Endothelial cell (in vitro differentiated cells): ENCODE measurements around the gene CORO2B. TPM values are rescaled to one million over a fixed set of nuclear protein-coding genes. Genes with fewer than 3 reads are reported as not detected.

Source experiments
- DNase-seq: peaks from one replicate; pipeline ENCODE4 v3.0.0; 2021; ENCODE audit warnings: low spot score
- H3K27ac Mint-ChIP-seq: one replicate; pipeline ENCODE4 v1.8.0; 2021; ENCODE audit warnings: mixed read lengths, inconsistent platforms; ENCODE audit not compliant: unreplicated experiment
- H3K27me3 Mint-ChIP-seq: one replicate; pipeline ENCODE4 v1.8.0; 2021; ENCODE audit warnings: mild to moderate bottlenecking, moderate library complexity, mixed read lengths, inconsistent platforms; ENCODE audit not compliant: unreplicated experiment
- H3K36me3 Mint-ChIP-seq: one replicate; pipeline ENCODE4 v1.8.0; 2021; ENCODE audit warnings: mild to moderate bottlenecking, low read depth, mixed read lengths, inconsistent platforms; ENCODE audit not compliant: unreplicated experiment
- H3K4me1 Mint-ChIP-seq: one replicate; pipeline ENCODE4 v1.8.0; 2021; ENCODE audit warnings: mild to moderate bottlenecking, mixed read lengths, inconsistent platforms; ENCODE audit not compliant: unreplicated experiment
- H3K4me3 Mint-ChIP-seq: one replicate; pipeline ENCODE4 v1.8.0; 2021; ENCODE audit warnings: mild to moderate bottlenecking, mixed read lengths, inconsistent platforms; ENCODE audit not compliant: unreplicated experiment
- H3K9me3 Mint-ChIP-seq: one replicate; pipeline ENCODE4 v1.8.0; 2021; ENCODE audit warnings: mixed read lengths, inconsistent platforms; ENCODE audit not compliant: unreplicated experiment
- CTCF ChIP-seq: fragments of 200-600 bp; sonication (generic); IDR thresholded peaks from one replicate; pipeline ENCODE4 v1.5.0; 2021; ENCODE audit warnings: antibody characterized with exemption; ENCODE audit not compliant: unreplicated experiment
- total RNA-seq: library from RNA; stranded (reverse); fragmentation: NEBNext Ultra II Directional; extraction: Animal tissue kit (Norgen Biotek cat#: 25700); gene quantifications from one replicate; pipeline ENCODE4 v1.2.1, GENCODE V29; 2021; ENCODE audit not compliant: unreplicated experiment

Gene CORO2B
- total RNA-seq, 1 donor from 2014 or later: 71.7 TPM

- peaks cover 18% of the 10 kb centered on the region for H3K4me1 Mint-ChIP-seq
- H3K4me3 Mint-ChIP-seq: no peak overlapping the region
- TF ChIP-seq CTCF: peak; percentile 95
- H3K27me3 Mint-ChIP-seq: peaks cover 4% of the 10 kb centered on the region
- no peaks in the 10 kb centered on the region for H3K36me3 Mint-ChIP-seq
- no peaks in the 10 kb centered on the region for H3K9me3 Mint-ChIP-seq
- H3K27ac Mint-ChIP-seq: no peak overlapping the region
- DNase-seq: peak; percentile 82
Observed at GRCh38 chr15:68550498-68551295, 28.1 kb upstream of the CORO2B start.

GRCh38 chr15:68551296-68551635 lies 27.5 kb upstream of the CORO2B start:
- Mint-ChIP-seq H3K27me3 (peaks cover 4% of the 10 kb centered on the region), H3K4me1 (peaks cover 20% of the 10 kb centered on the region), H3K9me3 (no peaks in the 10 kb centered on the region), H3K36me3 (no peaks in the 10 kb centered on the region), H3K27ac (no peak overlapping the region), H3K4me3 (no peak overlapping the region)
- DNase-seq: no peak
- TF ChIP-seq CTCF: no peak

- H3K9me3 Mint-ChIP-seq: no peaks in the 10 kb centered on the region
- H3K27me3 Mint-ChIP-seq: peaks cover 7% of the 10 kb centered on the region
- H3K36me3 Mint-ChIP-seq: no peaks in the 10 kb centered on the region
- TF ChIP-seq CTCF: no peak
- peak overlapping the region; percentile 8 for H3K27ac Mint-ChIP-seq
- H3K4me1 Mint-ChIP-seq: peaks cover 28% of the 10 kb centered on the region
- no peak overlapping the region for H3K4me3 Mint-ChIP-seq
- DNase-seq: no peak
Observed at GRCh38 chr15:68552344-68552743, 26.4 kb upstream of the CORO2B start.

- Mint-ChIP-seq H3K9me3 (no peaks in the 10 kb centered on the region), H3K4me1 (peaks cover 28% of the 10 kb centered on the region), H3K27me3 (peaks cover 7% of the 10 kb centered on the region), H3K27ac (peak overlapping the region; percentile 17), H3K4me3 (peak overlapping the region; percentile 0), H3K36me3 (no peaks in the 10 kb centered on the region)
- DNase-seq: no peak
- no peak for TF ChIP-seq CTCF
Observed at GRCh38 chr15:68552773-68553172, 26.0 kb upstream of the CORO2B start.

DNA sequence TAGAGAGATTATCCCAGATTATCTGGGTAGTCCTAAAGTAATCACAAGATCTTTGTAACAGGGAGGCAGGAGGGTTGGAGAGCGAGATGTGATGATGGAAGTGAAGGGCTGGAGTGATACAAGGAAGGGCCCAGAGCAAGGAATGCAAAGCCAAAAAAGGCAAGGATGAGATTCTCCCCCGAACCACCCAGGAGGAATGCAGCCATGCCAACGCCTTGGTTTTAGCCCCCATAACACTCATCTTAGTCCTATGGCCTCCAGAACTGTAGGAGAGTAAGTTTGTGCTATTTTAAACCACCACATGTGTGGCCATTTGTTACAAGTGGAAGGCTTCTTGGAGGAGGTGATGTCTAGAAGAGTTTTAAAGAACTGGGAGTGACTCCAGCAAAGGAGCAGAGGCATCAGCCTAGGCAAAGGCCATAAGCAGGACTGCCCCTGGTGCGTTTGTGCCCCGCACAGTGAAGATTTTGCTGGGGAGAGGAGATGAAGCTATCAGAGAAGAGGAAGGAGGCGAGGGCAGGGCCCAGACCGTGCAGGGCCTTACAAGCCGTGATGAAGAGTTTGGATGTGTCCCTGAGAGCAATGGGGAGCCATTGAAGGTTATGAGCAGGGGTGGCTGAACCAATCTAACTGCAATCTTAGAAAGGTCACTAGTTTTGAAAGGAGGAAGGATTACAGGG lies 25.3 kb upstream of the CORO2B start:
- peaks cover 8% of the 10 kb centered on the region for H3K27me3 Mint-ChIP-seq
- peak overlapping the region; percentile 0 for H3K4me3 Mint-ChIP-seq
- no peak for DNase-seq
- H3K9me3 Mint-ChIP-seq: no peaks in the 10 kb centered on the region
- TF ChIP-seq CTCF: no peak
- H3K36me3 Mint-ChIP-seq: no peaks in the 10 kb centered on the region
- H3K27ac Mint-ChIP-seq: peak overlapping the region; percentile 17
- peaks cover 29% of the 10 kb centered on the region for H3K4me1 Mint-ChIP-seq
